Liver (tissue), 3 donors: ENCODE results near the gene PCDH9.

Source experiments
- CTCF ChIP-seq: fragments of 150-350 bp; IDR thresholded peaks from 2 replicates; pipeline ENCODE4 v1.5.1; 2017; ENCODE audit warnings: improper control_type of control experiment, low read depth, low read length; ENCODE audit not compliant: missing input control
- EGR1 ChIP-seq, 2 donors: IDR thresholded peaks; 2 replicates each; pipeline ENCODE4 v1.6.1; 2016 to 2018; ENCODE audit warnings: antibody characterized with exemption in 2 of 2, low read depth in 2 of 2
- FOXA1 ChIP-seq: IDR thresholded peaks from 2 replicates; pipeline ENCODE4 v1.6.1; 2016; ENCODE audit warnings: antibody characterized with exemption
- MAX ChIP-seq: IDR thresholded peaks from 2 replicates; pipeline ENCODE4 v1.6.1; 2016; ENCODE audit warnings: antibody characterized with exemption
- NR2F2 ChIP-seq: IDR thresholded peaks from 2 replicates; pipeline ENCODE4 v1.6.1; 2016; ENCODE audit warnings: antibody characterized with exemption
- RXRA ChIP-seq, 2 donors: IDR thresholded peaks; 2 replicates each; pipeline ENCODE4 v1.6.1; 2017 to 2018; ENCODE audit warnings: antibody characterized with exemption in 2 of 2, mild to moderate bottlenecking in 1 of 2
- SP1 ChIP-seq: IDR thresholded peaks from 2 replicates; pipeline ENCODE4 v1.6.1; 2018; ENCODE audit warnings: antibody characterized with exemption, mild to moderate bottlenecking
- YY1 ChIP-seq: IDR thresholded peaks from 2 replicates; pipeline ENCODE4 v1.6.1; 2016; ENCODE audit warnings: antibody characterized with exemption, mild to moderate bottlenecking
- donor health status: healthy.
- donor health status: healthy.

GRCh38 chr13:67147342-67148133 is 82.6 kb downstream of the PCDH9 start:
- TF ChIP-seq NR2F2 (no peak), CTCF (no peak), RXRA (IDR thresholded peaks at IDR 0.05) (no peak), YY1 (no peak), SP1 (no peak), MAX (no peak), EGR1 (IDR thresholded peaks at IDR 0.05; ENCODE audit: low read depth in 2 of 2) (no peak), FOXA1 (no peak)
